GM12865 (cell line): ENCODE results near the gene PNMA8C.
A peak's percentile ranks its signal among the peaks of the same experiment; 100 is the strongest.

Experiments used
- DNase-seq: peaks from one replicate; pipeline ENCODE4 v3.0.0; 2010; ENCODE audit warnings: low read depth
- H3K4me3 ChIP-seq: 2 replicates; pipeline ENCODE4 v1.5.1; 2011; ENCODE audit warnings: mild to moderate bottlenecking, low read depth, low read length, control low read depth
- CTCF ChIP-seq: IDR thresholded peaks from 2 replicates; pipeline ENCODE4 v1.5.1; 2011; ENCODE audit warnings: low read length, control low read depth, low read depth, inconsistent platforms; ENCODE audit not compliant: insufficient read depth; ENCODE audit errors: missing control alignments

Gene PNMA8C

GRCh38 chr19:46470376-46470775 is 41.6 kb upstream of the PNMA8C start:
- H3K4me3 ChIP-seq = no peak overlapping the region
- DNase-seq = no peak
- no peak for TF ChIP-seq CTCF

GRCh38 chr19:46469541-46470185 is 40.9 kb upstream of the PNMA8C start:
- DNase-seq = no peak
- no peak for TF ChIP-seq CTCF
- H3K4me3 ChIP-seq = no peak overlapping the region

- TF ChIP-seq CTCF = no peak
- H3K4me3 ChIP-seq = peak overlapping the region; percentile 12; the same call in 1 of the 2 replicates
- DNase-seq = peak; percentile 86
Measured at GRCh38 chr19:46466536-46467196, 37.9 kb upstream of the PNMA8C start.

GRCh38 chr19:46463516-46463915 is 34.8 kb upstream of the PNMA8C start:
- TF ChIP-seq CTCF = no peak
- no peak for DNase-seq
- H3K4me3 ChIP-seq = no peak overlapping the region

GRCh38 chr19:46461537-46461936 is 32.8 kb upstream of the PNMA8C start:
- DNase-seq = no peak
- H3K4me3 ChIP-seq = no peak overlapping the region
- TF ChIP-seq CTCF = no peak

GRCh38 chr19:46460981-46461380 is 32.2 kb upstream of the PNMA8C start:
- no peak for TF ChIP-seq CTCF
- H3K4me3 ChIP-seq = no peak overlapping the region
- no peak for DNase-seq
